A673 (cell line): Measurements from ENCODE around the gene ASPM.

ENCODE experiments used
- CTCF ChIP-seq: fragments of 300-800, 200-600 bp; sonication (generic); conservative IDR thresholded peaks from 2 replicates; pipeline ENCODE4 v1.5.1; 2017; ENCODE audit warnings: low read depth, mild to moderate bottlenecking, antibody characterized with exemption, low read length, moderate library complexity, mixed read lengths
- EZH2 ChIP-seq: fragments of 200-600 bp; sonication (generic); IDR thresholded peaks from 2 replicates; pipeline ENCODE4 v1.6.1; 2017; ENCODE audit warnings: borderline replicate concordance, low read depth, mild to moderate bottlenecking, mixed read lengths, antibody characterized with exemption, low read length; ENCODE audit not compliant: poor library complexity, severe bottlenecking

- TF ChIP-seq CTCF = no peak
- no peak for TF ChIP-seq EZH2
Measured at GRCh38 chr1:197073978-197074377, 72.5 kb downstream of the ASPM start.
